GM18502 (cell line): ENCODE data around the gene NUDT14.

Experiments
- ATAC-seq: cut with Tn5 transposase; IDR thresholded peaks from one replicate; pipeline ENCODE4 v1.9.1; 2021; ENCODE audit warnings: mild to moderate bottlenecking; ENCODE audit not compliant: unreplicated experiment, poor library complexity

The NUDT14 gene

GRCh38 chr14:105213361-105213760 is 32.2 kb upstream of the NUDT14 start:
- ATAC-seq: no peak

- ATAC-seq: no peak
Observed at GRCh38 chr14:105212541-105213300, 31.6 kb upstream of the NUDT14 start.

DNA sequence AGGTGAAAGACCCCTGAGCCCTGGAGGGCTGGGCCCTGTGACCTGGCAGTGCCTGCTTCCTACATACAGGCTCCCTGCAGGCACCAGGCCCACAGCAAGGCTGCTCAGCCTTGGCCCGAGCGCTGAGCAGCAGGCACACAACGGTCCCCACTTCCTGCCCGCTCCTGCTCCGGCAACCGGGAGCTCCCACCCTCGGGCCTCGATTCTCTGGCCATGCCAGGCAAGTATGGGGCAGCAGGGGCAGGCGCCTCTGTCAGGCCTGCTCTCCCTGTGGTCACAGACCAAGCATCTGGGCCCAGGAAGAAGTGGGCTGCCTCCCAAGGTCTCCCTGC is 30.6 kb upstream of the NUDT14 start:
- ATAC-seq: no peak

GRCh38 chr14:105211086-105211757 is 30.1 kb upstream of the NUDT14 start:
- ATAC-seq: no peak

- ATAC-seq: no peak
Observed at GRCh38 chr14:105210266-105211025, 29.3 kb upstream of the NUDT14 start.

GRCh38 chr14:105209646-105210045 is 28.5 kb upstream of the NUDT14 start:
- no peak for ATAC-seq

DNA sequence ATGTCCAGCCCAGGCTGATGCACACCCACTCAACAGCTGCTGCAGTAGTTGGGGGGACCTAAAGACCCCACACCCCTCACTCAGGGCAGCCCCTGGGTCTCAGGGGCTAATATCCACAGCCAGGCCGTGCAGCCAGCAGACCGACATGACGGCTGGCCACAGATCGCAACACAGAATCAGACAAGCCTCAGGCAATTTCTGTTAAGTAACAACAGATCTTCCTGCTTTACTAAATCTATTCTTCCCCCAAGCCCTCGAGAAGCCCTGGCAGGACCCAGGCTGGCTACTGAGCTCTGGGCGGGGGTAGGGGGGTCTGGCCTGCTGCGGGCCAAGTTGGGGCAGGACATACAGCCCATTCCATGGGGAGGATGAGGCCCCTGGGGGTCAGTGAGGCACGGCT is 28.0 kb upstream of the NUDT14 start:
- no peak for ATAC-seq

GRCh38 chr14:105208738-105209075 is 27.6 kb upstream of the NUDT14 start:
- ATAC-seq: no peak

- no peak for ATAC-seq
Observed at GRCh38 chr14:105207996-105208737, 27.1 kb upstream of the NUDT14 start.

GRCh38 chr14:105207460-105207901 is 26.4 kb upstream of the NUDT14 start:
- no peak for ATAC-seq

DNA sequence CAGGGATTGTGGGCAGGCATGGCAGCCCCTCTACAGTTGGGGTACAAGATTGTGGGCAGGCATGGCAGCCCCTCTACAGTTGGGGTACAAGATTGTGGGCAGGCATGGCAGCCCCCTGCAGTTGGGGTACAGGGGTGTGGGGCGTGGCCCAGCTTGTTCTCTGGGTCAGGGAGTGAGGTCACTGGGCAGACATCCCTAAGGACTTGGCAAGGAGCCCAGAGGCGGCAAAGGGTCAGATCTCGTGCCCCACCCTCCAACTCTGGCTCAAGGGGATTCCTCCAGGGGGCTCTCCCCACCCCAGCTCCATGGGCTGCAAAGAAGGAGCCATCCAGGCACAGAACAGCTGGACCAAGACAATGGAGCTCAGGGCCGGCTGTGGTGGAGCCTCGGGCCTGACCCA is 25.8 kb upstream of the NUDT14 start:
- no peak for ATAC-seq

DNA sequence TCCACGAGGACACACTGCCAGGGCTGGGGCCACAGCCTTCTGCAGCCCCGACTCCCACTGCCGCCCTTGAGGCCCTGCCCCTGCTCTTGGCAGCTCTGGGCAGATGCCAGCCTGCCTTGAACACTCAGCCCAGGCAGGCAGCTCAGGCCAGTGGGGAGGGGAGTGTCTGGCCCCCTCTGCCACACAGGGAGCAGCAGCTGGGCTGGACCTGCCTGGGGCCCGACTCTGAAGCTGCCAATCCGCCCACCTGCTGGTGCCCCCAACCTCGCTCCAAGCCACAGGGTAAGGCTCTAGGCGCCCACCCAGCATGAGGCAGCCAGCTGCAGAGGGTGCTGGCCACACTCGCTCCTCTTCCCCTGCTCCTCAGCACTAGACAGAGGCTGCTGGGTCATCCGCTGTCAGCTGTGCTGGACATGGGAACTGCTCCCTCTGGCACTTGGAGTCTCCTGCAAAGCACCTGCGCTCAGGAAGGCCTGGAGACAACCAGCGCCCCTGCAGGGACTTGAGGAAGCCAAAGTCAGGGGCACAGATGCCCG is 24.6 kb upstream of the NUDT14 start:
- ATAC-seq: no peak

- ATAC-seq: no peak
Observed at GRCh38 chr14:105204931-105205672, 24.0 kb upstream of the NUDT14 start.

DNA sequence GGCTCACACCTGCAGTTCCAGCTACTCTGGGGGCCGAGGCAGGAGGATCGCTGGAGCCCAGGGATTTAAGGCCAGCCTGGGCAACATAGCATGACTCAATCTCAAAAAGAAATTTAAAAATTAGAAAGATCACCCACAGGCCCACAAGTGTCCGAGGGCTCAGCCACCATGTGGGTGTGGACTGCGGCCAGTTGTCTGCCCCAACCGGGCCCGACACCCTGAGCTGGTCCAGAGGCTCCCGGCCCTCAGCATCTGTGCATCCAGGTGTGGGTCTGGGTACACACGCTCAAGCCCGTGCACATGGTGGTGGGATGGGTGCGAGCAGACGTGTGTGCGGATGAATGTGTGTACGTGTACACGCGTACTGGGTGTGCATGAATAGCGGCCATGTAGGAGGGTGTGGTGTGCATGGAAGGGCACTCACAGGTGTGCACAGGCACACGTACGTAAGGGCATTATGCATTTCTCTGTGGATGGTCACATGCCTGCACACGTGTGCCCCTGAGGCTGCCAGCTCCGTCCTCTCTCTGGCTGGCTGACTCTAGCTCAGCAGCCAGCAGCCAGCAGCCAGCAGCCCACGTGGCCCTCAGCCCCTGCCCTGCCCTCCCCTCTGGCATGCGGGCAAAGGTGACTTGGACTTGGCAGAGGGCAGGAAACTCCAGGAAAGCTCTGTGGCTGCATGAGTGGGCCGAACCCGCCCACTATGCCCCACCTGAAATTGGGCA is 23.3 kb upstream of the NUDT14 start:
- ATAC-seq: no peak

- no peak for ATAC-seq
Observed at GRCh38 chr14:105203701-105204100, 22.6 kb upstream of the NUDT14 start.

GRCh38 chr14:105203057-105203531 is 22.0 kb upstream of the NUDT14 start:
- ATAC-seq: no peak

DNA sequence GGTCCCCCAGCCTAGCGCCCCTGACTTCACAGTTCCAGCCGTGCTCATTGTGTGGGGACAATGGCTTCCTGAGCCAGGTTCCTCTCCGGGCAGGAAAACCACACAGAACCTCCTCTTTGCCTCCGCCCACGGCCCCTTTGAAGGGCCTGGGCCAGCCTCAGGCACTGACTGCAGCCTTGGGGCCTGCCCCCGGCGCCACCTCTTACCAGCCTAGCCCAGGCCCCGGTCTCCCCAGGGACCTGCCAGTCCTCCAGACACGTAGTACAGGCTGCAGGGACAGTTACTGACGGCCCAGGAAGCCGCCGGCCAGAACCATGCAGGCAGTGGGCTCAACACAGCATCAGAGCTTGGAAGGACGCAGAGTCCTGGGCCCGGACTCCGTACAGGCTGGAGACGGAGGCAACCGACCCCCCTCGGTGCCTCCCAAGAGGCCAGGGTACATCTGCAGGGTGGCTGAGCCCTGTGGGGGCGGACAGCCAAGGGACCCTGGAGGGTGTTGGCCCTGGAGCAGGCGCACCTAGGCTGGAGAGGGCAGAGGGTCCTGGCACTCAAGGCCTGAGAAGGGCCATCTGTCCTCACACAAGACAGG is 20.9 kb upstream of the NUDT14 start:
- no peak for ATAC-seq

- ATAC-seq: no peak
Observed at GRCh38 chr14:105201156-105201924, 20.2 kb upstream of the NUDT14 start.
